BJ (cell line): ENCODE data around the gene SLC24A4. TPM values are rescaled to one million over a fixed set of nuclear protein-coding genes. Genes with fewer than 3 reads are reported as not detected.

Experiments used
- CTCF ChIA-PET: fragments of 350-600 bp; formaldehyde crosslinking; extraction: SDS; loops from one replicate; lab custom pipeline; 2021; ENCODE audit warnings: antibody characterized with exemption, inconsistent platforms; lab: Yijun Ruan, JAX
- POLR2A ChIA-PET: fragments of 300-600 bp; sonication (Branson Sonifier 250); formaldehyde crosslinking; extraction: SDS; loops from one replicate; lab custom pipeline; 2021; ENCODE audit warnings: antibody characterized with exemption; lab: Charles Lee
- DNase-seq: peaks from one replicate; pipeline ENCODE4 v3.0.0-alpha.2; 2011; ENCODE audit warnings: low read depth
- H3K27me3 ChIP-seq: 2 replicates; pipeline ENCODE4 v1.6.0; 2011; ENCODE audit warnings: low read length; ENCODE audit not compliant: control insufficient read depth, insufficient read depth
- H3K36me3 ChIP-seq: 2 replicates; pipeline ENCODE4 v1.5.1; 2011; ENCODE audit warnings: low read length; ENCODE audit not compliant: control insufficient read depth, insufficient read depth
- H3K4me3 ChIP-seq: 2 replicates; pipeline ENCODE4 v1.5.1; 2011; ENCODE audit warnings: low read depth, mild to moderate bottlenecking, control low read depth, low read length
- CTCF ChIP-seq: IDR thresholded peaks from 2 replicates; pipeline ENCODE4 v1.5.1; 2011; ENCODE audit warnings: low read depth, mild to moderate bottlenecking, control low read depth, inconsistent platforms, low read length, moderate library complexity; ENCODE audit not compliant: insufficient read depth
- polyA plus RNA-seq: library from polyadenylated mRNA; depleted of rRNA; stranded (reverse); fragments of >200 nt; gene quantifications from 2 replicates; pipeline ENCODE4 v1.2.3, GENCODE V29; 2011

SLC24A4 gene
- polyA plus RNA-seq, 1 experiment: not detected

- Histone ChIP-seq H3K36me3 (no peaks in the 10 kb centered on the region), H3K4me3 (no peak overlapping the region), H3K27me3 (no peaks in the 10 kb centered on the region)
- no peak for TF ChIP-seq CTCF
- ChIA-PET POLR2A (no interaction called here), CTCF (interaction anchor here (0.6 to 1.6 kb wide), 5 partner anchors 11 to 147 kb away, joined by 3 to 5 read pairs (median 3); no protein-coding TSS in a partner anchor)
- DNase-seq: no peak
These were observed 216.5 kb downstream of the SLC24A4 start for GRCh38 chr14:92539419-92539818.

- Histone ChIP-seq H3K4me3 (no peak overlapping the region), H3K27me3 (no peaks in the 10 kb centered on the region), H3K36me3 (no peaks in the 10 kb centered on the region)
- ChIA-PET CTCF (interaction anchor here (1.4 to 1.6 kb wide), 3 partner anchors 11 to 147 kb away, joined by 3 to 5 read pairs (median 3); no protein-coding TSS in a partner anchor), POLR2A (interaction anchor here (0.6 kb wide), 1 partner anchor 26 kb away, joined by 3 read pairs; the partner anchor contains the start of gene RIN3)
- TF ChIP-seq CTCF: no peak
- DNase-seq: no peak
These were observed 216.9 kb downstream of the SLC24A4 start for GRCh38 chr14:92539875-92540274.

- TF ChIP-seq CTCF: no peak
- ChIA-PET POLR2A (interaction anchor here (0.6 kb wide), 1 partner anchor 27 kb away, joined by 3 read pairs; the partner anchor contains the start of gene RIN3), CTCF (interaction anchor here (1.3 to 1.6 kb wide), 3 partner anchors 12 to 146 kb away, joined by 3 to 5 read pairs (median 3); no protein-coding TSS in a partner anchor)
- no peak overlapping the region for H3K4me3 ChIP-seq
- H3K36me3 ChIP-seq: no peaks in the 10 kb centered on the region
- DNase-seq: peak; percentile 95
- no peaks in the 10 kb centered on the region for H3K27me3 ChIP-seq
These were observed 217.6 kb downstream of the SLC24A4 start for GRCh38 chr14:92540472-92541048.

- no peak for DNase-seq
- CTCF ChIA-PET: interaction anchor here (0.6 to 1.2 kb wide), 4 partner anchors 17 to 391 kb away, joined by 3 to 4 read pairs (median 4); no protein-coding TSS in a partner anchor
- H3K36me3 ChIP-seq: no peaks in the 10 kb centered on the region
- POLR2A ChIA-PET: no interaction called here
- no peak for TF ChIP-seq CTCF
- H3K4me3 ChIP-seq: no peak overlapping the region
- H3K27me3 ChIP-seq: no peaks in the 10 kb centered on the region
These were observed 220.0 kb downstream of the SLC24A4 start for GRCh38 chr14:92542766-92543554.
